Activated CD4-positive, alpha-beta T cell treated with anti-CD3 and anti-CD28 coated beads, Interleukin-2, Interleukin-6, amounts not matched to agents 100 ng/mL and 50 ng/mL, durations not matched to agents 16 hours and 8 hours (primary cell): ENCODE measurements around the gene FITM1.

Source experiments
- DNase-seq: peaks from one replicate; pipeline ENCODE4 v3.0.0-alpha.2; 2020

Gene FITM1

DNA sequence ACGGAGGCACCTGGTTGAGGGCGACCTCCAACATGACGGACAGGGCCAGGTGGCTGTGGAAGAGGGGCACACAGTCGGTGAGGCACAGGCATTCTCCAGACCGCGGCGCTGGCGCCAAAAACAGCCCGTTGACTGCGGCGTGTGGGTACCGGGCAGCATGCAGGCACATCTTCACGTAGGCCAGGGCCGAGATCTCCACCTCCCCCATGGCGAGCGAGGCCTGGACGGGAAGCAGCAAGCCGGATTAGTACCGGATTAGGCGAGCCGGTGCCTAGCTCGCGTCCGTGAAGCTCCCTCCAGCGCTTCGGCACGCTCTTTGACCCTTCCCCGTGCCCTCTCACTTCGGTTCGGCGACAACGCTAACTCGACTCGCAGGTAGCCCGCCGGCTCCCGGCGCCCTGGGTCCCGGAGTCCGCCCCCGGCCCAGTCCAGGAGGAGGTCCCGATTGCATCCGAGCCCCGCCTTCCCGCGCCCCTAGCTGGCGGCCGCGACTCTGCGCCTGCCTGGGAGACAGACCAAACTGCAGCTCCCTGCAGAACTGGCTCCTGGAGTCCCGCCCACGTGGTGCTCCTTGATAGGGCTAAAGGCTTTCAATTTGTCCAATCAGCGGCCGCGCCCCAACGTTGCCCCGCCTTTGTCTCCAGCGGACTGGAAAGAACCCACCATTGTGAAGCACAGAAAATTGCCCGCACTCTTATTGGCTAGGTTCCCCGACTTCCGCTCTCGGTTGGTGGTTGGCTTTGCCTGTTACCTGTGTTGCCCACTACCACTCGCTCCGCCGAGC, 10.8 kb downstream of the FITM1 start, which contains the start of gene EMC9:
Gene EMC9 (minus strand): TSS at position 495 of the 784 bp plus-strand sequence. CDS start 287 bp downstream, at position 208.
- DNase-seq: peak; percentile 100

GRCh38 chr14:24143511-24143910, 13.1 kb downstream of the FITM1 start:
- no peak for DNase-seq

DNA sequence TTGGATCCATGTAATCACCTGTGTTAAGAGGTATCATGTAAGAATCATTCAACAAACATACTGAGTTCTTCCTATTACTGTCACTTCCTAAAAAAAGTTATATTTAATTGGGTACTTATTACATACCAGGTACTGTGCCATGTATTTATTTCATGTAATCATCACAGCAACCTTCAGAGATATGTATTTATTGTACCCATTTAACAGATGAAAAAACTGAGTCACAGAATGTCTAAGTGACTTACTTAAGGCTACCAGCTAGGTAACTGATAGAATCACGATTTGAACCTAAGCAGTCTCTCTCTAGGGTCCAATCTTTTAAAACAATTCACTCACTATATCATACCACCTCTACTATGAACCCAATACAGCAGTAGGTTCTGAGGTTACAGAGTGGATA, 14.0 kb downstream of the FITM1 start:
- no peak for DNase-seq

DNA sequence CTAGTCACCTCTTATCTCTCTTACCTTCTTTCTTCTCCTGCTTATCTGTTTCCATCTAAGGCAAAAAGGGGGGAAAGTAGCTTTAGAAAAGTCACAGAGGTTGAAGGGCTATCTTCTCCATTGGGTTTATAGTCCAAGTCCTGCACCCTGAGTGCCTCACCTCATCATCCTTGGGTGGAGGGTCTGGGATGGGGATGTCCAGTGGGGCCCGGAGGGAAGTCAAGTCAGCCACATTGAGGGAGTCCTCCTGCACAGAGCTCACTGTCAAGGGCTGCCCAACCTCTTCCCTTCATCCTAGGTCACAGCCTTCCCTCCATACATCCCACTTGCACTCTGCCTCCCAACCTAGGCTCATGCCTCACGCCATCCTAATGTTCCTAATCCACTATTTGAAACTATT, 14.8 kb downstream of the FITM1 start:
- no peak for DNase-seq

- DNase-seq: no peak
These were observed 15.4 kb downstream of the FITM1 start for GRCh38 chr14:24145690-24146452.

DNA sequence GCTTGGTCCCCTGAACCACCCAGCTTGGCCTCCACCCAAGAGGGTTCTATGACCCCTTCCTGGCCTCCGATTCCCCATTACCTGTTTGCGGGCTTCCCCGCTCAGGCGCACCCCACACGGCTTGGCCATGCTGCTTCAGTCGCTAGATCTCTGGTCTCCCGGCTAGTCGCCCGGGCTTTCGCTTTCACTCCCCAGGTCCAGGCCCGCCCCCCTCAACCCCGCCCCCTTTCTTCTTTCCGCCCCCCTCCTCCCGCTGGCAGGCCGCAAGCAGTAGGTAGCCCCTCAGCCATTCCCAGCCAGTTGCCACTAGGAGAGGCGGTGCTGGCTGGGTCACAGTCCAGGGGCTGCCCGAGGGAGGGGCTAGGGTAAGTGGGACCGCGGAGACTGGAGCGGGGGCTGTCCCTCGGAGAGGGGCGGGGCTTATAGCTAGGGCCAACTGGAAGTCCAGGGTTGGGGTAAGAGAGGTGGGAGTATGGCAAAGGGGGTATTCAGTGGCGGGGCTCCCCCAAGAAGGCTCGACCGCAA, 16.1 kb downstream of the FITM1 start, which contains the start of gene PSME2:
Gene PSME2 (minus strand): TSS at position 158 of the 525 bp plus-strand sequence. CDS start 29 bp downstream, at position 129.
- DNase-seq: peak; percentile 97

DNA sequence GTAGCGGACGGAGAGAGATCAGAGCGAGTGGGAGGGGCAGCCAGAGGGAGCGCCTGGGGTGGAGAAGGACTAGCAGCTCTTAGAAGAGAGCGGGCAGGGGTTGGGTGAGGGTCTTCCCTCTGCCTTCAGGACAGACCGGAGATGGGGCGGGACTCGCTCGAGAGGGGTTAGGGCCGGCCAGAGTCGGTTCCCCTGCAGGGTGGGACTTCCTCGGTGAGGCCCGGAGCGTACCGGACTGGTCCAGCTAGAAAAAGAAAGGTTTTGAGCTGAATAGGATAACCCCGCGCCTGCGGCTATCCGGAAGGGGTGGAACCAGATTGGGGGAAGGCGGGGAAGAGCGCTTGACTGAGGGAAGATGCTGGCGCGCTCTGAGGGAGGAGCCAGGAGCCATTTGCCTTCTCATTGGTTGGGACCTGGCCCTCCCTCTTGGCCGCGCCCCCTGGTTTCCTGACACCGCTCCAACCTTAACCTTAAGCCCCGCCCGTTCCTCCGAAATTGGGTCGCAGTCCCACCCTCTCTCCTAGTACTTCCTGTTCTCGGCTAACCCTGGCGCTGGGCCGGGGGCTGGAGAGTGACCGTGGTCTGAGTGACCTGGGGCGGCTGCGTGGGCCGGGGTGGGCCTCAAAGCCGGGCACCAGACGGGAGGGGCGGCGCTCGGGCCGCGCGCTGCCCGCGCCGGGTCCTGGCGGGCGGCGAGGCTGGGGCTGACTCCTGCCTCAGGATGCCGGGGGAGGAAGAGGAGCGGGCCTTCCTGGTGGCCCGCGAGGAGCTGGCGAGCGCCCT, 16.7 kb downstream of the FITM1 start, which contains the start of gene RNF31:
Gene RNF31 (plus strand): TSS at position 521 of the 783 bp plus-strand sequence. CDS start 201 bp downstream, at position 722.
- DNase-seq: peak; percentile 99

DNA sequence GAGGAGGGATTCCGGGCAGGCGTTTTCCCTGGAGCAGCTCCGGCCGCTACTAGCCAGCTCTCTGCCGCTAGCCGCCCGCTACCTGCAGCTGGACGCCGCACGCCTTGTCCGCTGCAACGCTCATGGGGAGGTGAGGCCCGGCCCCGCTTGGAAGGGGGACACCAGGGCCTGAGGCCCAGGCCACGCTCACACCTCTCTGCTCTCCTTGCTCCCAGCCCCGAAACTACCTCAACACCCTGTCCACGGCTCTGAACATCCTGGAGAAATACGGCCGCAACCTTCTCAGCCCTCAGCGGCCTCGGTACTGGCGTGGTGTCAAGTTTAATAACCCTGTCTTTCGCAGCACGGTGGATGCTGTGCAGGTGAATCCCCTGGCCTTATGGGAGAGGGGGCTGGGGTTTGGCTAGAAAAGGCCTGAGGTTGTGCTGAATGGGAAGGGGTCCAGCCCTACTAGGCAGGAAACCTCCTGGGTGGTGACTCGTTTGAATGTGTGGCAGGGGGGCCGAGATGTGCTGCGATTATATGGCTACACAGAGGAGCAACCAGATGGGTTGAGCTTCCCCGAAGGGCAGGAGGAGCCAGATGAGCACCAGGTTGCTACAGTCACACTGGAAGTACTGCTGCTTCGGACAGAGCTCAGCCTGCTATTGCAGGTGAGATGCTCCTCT, 17.4 kb downstream of the FITM1 start:
- DNase-seq: no peak

GRCh38 chr14:24149302-24149969, 19.0 kb downstream of the FITM1 start:
- DNase-seq: no peak

- DNase-seq: no peak
These were observed 19.6 kb downstream of the FITM1 start for GRCh38 chr14:24150061-24150460.

- no peak for DNase-seq
These were observed 20.1 kb downstream of the FITM1 start for GRCh38 chr14:24150567-24150966.

GRCh38 chr14:24150993-24151392, 20.5 kb downstream of the FITM1 start:
- DNase-seq: no peak

DNA sequence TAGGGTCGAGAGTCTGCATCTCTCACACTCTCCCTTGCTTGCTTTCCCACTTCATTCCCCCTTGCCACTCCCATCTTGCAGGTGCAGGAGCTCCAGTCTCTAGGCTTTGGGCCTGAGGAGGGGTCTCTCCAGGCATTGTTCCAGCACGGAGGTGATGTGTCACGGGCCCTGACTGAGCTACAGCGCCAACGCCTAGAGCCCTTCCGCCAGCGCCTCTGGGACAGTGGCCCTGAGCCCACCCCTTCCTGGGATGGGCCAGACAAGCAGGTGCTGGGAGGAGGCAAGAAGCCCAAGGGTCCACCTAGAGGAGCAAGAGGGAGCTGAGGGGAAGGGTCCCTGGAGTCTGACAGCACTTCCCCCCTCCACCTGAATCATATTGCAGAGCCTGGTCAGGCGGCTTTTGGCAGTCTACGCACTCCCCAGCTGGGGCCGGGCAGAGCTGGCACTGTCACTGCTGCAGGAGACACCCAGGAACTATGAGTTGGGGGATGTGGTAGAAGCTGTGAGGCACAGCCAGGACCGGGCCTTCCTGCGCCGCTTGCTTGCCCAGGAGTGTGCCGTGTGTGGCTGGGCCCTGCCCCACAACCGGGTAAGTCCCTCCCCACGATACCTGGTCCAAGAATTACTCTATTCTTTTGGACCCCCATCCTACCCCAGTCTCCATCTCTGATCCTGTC, 21.1 kb downstream of the FITM1 start:
- no peak for DNase-seq

DNA sequence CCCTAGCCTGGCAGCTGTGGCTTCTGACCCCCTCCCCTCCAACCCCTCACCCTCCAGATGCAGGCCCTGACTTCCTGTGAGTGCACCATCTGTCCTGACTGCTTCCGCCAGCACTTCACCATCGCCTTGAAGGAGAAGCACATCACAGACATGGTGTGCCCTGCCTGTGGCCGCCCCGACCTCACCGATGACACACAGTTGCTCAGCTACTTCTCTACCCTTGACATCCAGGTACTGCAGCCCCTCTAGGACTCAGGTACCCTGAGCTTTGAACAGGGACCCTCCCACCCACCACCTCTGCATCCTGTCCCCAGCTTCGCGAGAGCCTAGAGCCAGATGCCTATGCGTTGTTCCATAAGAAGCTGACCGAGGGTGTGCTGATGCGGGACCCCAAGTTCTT, 24.6 kb downstream of the FITM1 start:
- no peak for DNase-seq

- no peak for DNase-seq
These were observed 26.4 kb downstream of the FITM1 start for GRCh38 chr14:24156840-24157239.

- no peak for DNase-seq
These were observed 26.9 kb downstream of the FITM1 start for GRCh38 chr14:24157331-24157730.

DNA sequence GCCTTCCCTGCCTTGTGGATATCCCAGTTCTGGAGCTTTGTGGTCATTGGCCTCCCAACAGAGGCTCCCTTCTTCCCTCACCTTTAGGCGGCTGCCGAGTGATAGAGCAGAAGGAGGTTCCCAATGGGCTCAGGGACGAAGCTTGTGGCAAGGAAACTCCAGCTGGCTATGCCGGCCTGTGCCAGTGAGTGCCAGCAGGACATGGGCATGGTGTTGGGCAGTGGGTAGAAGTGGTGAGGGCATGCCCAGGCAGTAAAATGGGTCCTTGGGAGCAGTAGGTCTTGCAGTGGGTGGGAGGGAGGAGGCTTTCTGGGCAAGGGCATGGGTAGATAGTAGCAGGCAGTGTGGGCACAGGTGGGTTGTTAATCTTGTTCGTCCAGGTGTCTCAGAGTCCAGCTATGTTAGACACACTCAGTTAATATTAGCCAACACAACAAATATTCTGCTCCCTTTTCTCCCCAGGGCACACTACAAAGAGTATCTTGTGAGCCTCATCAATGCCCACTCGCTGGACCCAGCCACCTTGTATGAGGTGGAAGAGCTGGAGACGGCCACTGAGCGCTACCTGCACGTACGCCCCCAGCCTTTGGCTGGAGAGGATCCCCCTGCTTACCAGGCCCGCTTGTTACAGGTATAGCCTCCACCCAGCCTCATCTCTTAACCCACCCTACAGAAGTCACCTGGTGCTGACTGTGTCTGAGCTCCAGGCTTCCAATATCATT, 29.5 kb downstream of the FITM1 start:
- no peak for DNase-seq

- DNase-seq: no peak
These were observed 30.0 kb downstream of the FITM1 start for GRCh38 chr14:24160499-24160849.

GRCh38 chr14:24160850-24161804, 30.7 kb downstream of the FITM1 start, which contains the start of gene IRF9:
Gene IRF9, plus strand, starts transcription at chr14:24161265. Its CDS starts 880 bp downstream, at chr14:24162145.
- peak; percentile 98 for DNase-seq
